Lower leg skin (tissue), 3 donors: Measurements from ENCODE around the gene C16orf86.

Experiments
- POLR2A ChIP-seq, 2 donors: fragments of 450-650 bp; IDR thresholded peaks; one replicate each; pipeline ENCODE4 v1.6.1; 2016 to 2017; ENCODE audit warnings: antibody characterized with exemption in 2 of 2, mild to moderate bottlenecking in 1 of 2, moderate library complexity in 1 of 2
- TF ChIP-seq, protein P1 (sequence below), 3 donors: fragments of 450-650 bp; IDR thresholded peaks; one replicate each; pipeline ENCODE4 v1.5.1; 2016; ENCODE audit warnings: antibody characterized with exemption in 3 of 3, mild to moderate bottlenecking in 3 of 3, moderate library complexity in 2 of 3

DNA sequence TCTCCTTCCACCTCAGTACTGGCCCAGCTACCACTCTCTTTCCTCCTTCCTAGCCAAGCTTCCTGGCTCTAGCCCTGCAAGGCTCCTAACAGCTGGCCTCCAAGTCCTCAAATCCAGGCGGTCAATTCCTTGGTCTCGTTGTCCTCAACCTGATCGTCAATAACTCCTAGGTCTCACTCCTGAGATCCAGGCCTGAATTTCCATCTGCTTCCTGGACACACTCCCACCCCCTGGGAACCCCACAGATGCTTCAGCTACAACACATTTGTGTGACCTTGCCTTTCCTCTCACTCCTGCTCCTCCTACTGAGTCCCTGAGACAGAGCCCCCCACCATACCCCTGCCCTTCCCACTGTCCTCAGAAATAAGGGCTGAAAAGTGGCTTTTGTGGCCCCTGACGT, 2.4 kb upstream of the C16orf86 start:
- TF ChIP-seq, protein P1, sequence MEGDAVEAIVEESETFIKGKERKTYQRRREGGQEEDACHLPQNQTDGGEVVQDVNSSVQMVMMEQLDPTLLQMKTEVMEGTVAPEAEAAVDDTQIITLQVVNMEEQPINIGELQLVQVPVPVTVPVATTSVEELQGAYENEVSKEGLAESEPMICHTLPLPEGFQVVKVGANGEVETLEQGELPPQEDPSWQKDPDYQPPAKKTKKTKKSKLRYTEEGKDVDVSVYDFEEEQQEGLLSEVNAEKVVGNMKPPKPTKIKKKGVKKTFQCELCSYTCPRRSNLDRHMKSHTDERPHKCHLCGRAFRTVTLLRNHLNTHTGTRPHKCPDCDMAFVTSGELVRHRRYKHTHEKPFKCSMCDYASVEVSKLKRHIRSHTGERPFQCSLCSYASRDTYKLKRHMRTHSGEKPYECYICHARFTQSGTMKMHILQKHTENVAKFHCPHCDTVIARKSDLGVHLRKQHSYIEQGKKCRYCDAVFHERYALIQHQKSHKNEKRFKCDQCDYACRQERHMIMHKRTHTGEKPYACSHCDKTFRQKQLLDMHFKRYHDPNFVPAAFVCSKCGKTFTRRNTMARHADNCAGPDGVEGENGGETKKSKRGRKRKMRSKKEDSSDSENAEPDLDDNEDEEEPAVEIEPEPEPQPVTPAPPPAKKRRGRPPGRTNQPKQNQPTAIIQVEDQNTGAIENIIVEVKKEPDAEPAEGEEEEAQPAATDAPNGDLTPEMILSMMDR (IDR thresholded peaks at IDR 0.05): no peak
- TF ChIP-seq POLR2A (IDR thresholded peaks at IDR 0.05): no peak
